Fibroblast of skin of scalp (primary cell): Measurements from ENCODE around the gene SNTG2.
"Not testable (repeated sequence)": the region's sequence is repeated elsewhere in the genome, so short reads cannot be mapped to it uniquely, and the experiment has no call there.

Experiments
- DNase-seq: peaks from one replicate; pipeline ENCODE4 v3.0.0-alpha.2; 2013

The SNTG2 gene

DNA sequence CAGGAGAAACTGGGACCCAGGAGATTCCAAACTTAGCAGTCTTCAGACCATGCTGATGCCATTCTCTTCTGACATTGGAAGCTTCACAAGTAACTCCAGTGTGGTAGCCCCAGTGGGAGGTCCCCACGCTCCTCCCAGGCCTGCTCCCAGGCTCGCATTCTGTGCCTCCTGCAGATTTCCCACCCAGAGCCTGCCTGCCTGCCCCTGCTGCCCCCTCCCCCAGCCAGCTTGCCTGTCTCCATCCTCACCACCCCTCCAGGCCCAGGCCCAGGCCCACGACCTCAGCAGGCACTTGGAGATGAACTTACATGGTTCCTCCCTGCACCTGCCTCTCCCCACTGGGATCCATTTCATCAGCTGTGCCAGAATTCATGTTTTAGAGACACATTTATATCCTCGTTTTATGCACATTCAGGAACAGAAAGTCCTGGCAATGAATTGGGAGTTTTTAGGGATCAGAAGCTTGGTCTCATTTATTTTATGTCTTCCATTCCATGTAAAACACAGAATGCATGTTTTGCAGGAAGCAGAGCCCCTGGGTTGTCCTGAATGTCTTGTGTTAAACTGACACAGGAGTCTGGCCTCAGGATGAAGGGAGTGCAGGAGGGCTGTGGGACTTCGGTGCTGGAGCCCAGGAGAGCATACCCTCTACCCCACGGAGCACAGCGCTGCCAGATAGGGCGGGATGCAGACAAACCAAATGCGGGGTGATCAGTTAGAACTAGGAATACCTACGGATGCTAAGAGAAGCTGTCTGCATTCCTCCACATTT, 150.5 kb downstream of the SNTG2 start:
- DNase-seq, result no peak

DNA sequence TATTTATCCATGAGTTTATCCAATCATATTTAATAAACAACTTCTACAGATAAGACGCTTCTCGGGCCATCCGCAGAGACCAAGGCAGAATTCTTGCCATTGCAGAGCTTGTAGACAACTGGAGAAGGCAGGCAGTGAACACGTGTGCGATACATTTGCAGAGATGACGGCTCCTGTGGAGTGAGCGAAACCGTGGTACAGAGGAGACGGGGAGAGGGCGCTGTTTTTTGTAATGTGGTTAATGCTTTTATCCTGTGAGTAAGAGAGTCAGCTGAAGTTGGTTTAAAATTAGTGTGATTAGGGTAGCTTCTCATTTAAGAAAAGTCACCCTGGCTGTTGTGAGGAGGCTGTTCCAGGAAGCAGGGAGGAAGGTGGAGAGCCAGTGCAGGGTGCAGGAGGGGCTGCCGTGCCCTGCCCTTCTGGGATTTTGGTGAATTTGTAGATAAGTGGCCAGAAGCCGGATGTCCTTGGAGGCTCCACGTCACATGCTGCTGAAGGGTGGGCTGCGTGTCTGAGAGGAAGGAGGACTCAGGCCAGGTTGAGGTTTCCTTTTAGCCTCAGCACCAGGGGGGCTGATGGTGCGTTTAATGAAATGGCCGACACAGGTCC, 151.4 kb downstream of the SNTG2 start:
- peak; percentile 5 for DNase-seq

DNA sequence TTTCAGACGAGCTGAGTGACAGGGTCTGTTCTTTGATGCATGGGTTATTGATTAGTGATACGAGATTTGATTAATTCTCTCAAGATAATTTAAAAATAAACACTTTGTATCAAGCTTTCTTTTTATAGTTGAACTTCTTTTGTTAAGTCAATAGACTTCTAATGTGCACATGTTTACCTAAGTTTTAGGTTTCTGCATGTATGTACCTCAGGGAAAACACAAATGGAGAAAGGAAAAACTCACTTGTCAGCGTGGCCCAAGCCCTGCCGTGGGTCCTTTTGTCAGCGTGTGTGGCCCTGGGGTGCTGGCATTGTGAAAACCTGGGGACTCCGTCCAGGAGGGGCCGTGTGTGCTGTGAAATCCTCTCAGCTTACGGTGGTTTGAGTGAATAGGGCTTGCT, 153.7 kb downstream of the SNTG2 start:
- DNase-seq, result no peak

DNA sequence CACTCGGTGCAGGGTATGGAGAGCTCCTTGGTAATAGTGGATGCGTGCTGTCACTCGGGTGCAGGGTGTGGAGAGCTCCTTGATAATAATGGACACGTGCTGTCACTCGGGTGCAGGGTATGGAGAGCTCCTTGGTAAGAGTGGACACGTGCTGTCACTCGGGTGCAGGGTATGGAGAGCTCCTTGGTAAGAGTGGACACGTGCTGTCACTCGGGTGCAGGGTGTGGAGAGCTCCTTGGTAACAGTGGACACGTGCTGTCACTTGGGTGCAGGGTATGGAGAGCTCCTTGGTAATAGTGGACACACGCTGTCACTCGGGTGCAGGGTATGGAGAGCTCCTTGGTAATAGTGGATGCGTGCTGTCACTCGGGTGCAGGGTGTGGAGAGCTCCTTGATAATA, 155.7 kb downstream of the SNTG2 start:
- not testable (repeated sequence) for DNase-seq

DNA sequence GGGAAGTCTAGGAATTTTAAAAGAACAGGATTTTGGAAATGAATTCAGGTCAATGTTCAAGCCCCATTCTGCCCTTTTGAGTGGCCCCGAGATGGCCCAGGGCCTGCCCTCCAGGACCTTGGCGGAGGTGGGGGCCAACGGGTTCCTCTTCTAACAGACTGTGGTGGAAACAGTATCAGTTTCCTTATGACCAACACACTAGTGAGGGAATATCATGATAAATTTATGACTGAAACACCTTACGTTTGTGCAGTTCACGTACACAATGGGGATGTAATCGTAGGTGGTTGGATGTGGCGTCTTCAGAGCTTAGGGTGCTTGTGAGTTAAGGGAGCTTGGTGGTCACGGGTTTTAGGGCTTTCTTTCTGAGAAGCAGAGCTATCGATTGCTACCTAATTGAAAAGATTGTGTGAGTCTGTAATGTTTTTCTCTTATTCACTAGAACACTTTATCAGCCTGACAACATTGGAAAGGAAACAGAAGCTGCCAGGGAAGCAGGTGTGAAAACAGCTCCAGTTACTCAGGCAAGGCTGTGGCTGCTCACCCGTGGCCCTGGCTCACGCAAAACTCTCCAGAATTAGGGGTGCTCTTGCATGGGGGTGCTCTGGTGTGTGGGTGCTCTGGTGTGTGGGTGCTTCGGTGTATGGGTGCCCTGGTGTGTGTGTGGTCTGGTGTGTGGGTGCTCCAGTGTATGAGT, 165.3 kb downstream of the SNTG2 start:
- no peak for DNase-seq

DNA sequence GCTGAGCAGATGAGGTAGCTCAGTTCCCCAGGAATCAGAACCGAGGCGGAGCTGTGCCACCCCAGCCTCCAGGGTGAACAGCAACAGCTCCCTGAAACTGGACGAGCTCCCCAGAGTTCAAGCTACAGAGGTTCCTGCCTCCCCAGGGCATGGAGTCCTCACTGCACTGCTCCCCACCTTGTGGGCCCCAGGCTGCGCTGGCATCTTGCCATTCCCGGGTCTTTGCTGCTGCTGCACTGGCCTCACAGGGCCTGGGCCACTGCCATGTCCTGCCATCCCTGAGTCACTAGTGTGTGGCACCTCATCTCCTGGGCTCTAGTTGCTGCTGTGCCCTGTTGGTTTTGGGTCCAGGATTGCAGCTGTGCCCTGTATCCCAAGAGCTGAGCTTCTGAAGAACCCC, 166.9 kb downstream of the SNTG2 start:
- no peak for DNase-seq

DNA sequence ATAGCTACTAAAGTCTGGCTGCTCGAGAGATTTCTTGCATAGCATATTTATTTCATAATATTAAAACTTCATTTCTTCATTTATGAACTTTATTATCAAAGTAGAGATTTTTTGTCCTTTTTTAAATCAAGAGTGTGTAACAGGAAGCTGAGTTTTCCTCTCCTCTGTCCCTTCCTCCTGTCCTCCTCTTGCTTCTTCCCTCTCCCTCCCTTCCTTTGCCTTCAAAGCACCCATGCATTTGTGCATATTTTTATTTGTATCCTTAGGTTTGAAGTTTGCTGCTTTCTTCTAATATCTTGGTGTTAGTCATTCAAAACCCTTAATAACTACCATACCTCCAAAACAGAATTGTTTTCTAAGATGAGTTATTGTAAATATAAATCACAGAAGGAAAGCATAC, 174.6 kb downstream of the SNTG2 start:
- DNase-seq, result no peak

DNA sequence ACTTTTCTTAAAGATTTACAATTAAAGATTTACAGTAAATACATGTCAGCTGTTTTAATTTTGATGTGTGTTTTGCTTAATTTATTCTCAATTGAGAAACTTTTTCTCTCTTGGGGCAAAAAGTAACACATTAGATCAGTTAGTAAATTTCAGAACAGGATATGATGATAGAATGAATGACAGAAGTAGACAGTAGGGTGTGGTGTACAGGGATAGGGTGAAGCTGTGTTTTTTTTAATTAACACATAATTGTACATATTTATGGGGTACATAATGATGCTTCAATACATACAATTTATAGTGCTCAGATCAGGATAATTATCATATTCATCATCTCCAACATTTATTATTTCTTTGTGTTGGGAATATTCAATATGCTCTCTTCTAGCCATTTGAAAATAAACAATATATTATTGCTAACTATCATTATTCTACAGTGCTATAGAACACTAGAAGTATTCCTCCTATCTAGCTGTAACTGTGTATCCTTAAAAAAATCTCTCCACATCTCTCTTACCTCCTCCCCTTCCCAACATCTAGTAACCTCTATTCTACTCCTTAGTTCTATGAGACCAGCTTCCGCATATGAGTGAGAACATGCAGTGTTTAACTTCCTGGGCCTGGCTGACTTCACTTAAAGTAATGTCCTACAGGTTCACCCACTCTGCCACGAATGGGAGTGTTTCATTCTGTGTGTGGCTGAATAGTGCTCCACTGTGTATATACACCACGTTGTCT, 175.2 kb downstream of the SNTG2 start:
- DNase-seq, result no peak

DNA sequence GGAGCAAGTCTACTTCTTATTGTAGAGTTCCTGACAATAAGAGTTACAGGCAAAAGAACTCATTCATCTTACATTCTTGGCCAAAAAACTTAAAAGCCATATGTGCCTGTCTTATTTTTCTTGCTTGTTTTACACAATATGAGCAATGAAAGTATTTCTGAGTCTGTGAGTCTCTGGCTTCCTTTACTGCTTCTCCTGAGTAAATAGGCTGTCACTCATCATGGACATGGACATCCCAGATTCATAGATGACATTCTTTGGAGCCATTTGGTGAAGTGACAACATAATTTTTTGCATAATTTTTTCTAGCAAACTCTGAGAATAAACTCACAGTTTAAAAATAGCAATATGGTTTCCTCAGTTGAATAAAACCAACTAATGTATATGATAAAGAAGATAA, 179.3 kb downstream of the SNTG2 start:
- DNase-seq, result no peak

DNA sequence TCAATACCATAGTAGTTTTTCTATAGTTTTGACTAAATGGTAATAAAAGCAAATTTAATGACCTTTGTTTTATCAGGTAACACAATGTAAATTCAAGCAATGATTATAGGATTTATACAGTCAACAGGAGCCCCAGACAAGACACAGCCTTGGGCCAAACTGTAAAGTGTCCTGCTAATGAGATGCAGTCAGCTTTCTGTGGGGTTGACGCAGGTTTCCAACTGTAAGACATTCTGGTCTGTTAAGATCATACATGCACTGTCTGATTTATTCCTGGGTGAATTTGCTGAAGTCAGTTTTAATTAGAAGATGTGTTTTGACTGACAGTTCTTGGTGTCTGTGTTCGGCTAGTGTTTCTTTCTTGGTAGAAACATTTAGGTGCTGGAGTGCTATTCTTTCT, 180.3 kb downstream of the SNTG2 start:
- DNase-seq, result no peak

DNA sequence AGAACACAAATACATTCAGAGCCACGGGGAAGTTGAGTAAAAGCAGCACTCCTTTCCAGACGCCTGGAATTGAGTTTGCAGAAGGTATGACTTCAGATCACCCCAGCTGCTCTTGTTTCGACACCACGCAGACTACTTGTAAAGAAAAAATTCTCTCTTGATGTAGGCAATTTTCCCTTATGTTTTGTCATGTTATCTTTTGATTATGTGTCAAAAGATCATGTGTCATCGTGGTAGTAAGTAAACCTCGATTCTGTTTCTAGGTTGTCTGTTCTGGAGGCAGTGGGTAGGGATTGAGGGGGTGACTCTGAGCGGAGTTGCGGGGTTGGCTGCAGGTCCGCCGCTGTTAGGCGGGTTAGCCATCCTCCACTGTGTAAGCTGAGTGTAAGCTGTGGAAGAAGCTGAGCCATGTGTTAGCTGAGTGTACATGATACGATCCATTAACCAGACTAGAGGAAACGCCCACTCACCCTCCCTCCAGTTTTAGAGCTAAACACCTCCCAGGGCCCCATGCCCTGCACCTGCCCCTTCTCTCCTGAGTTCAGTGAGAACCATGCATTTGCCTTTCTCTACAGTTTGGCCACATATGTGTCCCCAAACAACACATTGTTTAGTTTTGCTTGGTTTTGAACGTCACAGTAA, 181.8 kb downstream of the SNTG2 start:
- no peak for DNase-seq

DNA sequence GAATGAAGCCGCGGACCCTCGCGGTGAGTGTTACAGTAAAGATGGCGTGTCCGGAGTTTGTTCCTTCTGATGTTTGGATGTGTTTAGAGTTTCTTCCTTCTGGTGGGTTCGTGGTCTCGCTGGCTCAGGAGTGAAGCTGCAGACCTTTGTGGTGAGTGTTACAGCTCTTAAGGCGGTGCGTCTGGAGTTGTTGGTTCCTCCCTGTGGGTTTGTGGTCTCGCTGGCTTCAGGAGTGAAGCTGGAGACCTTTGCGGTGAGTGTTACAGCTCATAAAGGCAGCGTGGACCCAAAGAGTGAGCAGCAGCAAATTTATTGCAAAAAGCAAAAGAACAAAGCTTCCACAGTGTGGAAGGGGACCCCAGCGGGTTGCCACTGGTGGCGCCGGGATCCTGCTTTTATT, 183.2 kb downstream of the SNTG2 start:
- not testable (repeated sequence) for DNase-seq

DNA sequence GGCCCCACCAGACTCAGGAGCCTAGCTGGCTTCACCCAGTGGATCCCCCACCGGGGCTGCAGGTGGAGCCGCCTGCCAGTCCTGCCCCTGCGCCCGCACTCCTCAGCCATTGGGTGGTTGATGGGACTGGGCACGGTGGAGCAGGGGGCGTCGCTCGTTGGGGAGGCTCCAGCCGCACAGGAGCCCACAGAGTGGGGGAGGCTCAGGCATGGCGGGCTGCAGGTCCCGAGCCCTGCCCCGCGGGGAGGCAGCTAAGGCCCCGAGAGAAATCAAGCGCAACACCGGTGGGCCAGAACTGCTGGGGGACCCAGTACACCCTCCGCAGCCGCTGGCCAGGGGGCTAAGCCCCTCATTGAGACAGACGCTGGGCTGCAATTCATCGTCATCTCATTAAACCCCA, 184.0 kb downstream of the SNTG2 start:
- no peak for DNase-seq

DNA sequence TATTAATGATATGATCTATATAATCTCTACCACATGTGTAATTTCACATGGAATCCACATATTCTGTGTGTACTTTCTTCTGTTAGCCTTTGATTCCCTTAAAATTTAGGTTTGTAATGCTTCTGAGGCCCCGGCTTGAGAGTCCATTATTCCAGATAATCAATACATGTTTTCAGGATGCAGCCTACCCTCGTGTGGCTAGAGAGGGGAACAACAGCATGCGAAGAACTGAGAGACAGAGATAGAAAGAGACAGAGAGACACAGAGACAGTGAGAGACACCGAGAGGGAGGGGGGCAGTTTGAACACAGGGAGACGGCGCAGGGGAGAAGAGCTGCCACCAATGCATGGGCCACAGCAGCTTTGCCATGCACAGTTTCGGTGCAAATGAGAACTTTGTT, 185.4 kb downstream of the SNTG2 start:
- peak; percentile 34 for DNase-seq

DNA sequence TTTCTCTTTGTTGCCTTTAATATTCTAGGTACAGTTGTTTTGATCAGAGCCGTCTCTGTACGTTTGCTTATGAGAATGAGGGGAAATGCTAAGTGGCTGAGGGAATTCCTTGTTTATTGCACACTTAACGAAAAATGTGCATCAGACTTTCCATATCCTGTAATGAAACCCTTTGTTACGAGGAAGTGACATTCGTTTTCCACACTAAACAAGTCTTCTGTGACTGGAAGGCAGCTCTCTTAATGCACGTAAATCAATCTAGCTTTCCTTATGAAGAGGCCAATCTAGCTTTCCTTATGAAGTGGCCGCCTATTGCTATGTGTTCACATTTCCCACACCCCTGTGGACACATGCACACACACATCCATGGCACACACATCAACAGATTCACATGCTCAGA, 186.2 kb downstream of the SNTG2 start:
- no peak for DNase-seq

DNA sequence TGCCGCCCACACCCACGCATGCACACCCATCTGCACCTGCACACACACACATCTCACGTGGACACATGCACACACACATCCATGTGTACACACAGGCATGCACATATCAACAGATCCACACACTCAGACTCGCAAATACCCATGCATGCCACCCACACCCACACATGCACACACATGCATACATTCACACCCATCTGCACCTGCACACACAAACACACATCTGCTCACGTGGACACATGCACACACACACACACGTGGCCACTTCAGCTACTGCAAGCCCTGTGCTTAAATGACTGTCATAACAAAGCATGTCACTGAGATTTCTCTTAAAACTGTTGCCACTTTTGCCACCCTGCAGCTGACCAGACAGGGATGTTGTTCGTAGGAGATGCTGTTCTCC, 186.6 kb downstream of the SNTG2 start:
- no peak for DNase-seq

DNA sequence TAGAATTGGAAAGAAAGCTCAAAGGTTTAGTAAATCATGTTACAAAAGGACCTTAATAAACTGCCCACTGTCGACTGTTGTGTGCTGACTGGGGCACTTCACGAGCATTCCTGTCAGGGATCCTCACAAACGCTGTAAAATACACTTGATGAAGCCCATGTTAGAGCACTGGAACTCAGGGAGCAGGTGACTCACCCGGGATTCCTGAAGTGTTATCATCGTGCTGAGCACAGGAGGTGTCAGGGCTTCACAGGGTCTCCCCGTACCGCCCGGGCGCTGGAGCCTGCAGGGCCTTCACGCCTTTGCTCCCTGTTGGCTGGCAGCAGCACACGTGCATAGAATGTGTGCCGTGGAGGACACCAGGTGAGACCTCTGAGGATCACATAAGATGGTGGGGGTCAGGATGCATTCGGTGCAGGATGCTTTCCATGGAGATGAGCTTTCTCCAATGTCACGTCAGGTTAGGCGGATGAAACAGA, 187.3 kb downstream of the SNTG2 start:
- DNase-seq, result no peak

DNA sequence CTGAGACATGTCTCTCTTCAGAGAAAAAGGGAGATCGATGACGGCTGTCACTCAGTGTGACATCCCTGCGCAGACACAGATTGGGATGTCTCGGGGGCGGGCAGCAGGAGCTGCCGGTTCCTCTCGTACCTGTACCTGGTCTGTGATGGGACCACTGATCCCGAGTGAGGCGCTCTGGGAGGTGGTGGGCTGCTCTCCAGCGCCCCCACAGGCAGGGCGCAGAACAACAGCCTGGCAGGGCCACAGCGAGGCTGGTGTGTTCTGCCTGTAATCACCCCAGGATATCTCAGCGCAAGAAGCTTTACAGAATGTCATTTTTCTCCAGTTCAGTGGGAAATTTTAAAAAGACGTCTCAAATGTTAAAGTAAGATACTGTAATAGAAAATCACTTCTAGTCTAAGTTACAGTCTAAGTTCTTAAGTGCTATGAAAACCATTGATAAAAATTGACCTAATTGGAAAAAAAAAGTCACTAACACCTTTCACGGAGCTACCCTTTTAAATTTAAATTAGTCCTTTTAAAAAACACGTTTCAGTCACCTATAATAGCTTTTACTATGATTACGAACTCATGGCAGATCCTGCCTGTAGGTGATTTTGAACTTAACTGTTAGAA, 189.8 kb downstream of the SNTG2 start:
- DNase-seq, result peak; percentile 27

DNA sequence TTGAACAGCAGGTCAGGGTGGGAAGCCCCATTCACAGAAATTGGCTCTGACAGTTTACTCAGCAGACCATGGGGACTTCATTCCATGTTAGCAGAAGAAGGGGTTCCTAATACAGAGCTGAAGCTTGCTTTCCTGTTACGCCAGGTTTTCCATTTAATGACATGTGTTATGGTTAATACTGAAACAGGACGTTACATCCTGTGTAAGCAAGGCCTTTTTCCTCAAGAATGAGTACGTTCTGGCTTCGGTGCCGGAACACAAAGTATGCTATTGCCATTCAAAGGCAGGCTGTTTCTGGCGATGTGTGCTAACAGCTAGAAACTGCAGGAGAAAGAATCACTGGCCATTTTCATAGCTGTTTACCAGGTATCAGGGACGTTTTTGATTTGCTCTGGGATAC, 190.4 kb downstream of the SNTG2 start:
- DNase-seq, result no peak

DNA sequence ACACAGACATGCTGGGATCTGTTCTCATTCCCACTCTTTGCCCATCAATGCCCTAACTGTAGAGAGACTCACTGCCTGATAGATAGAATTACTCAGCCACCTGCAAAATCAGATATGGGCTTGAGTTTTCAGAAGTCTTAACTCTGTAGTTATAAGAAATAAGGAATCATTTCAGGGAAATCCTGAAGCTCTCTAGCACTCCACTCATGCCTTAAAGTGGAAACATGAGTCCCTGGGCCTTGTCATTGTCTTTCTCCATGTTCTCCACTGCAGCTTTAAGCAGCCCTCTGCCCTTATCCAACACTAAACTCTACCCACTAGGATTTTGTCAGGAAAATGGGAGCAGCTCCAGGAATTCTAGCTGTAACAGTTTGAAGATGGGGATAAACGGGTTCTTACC, 192.5 kb downstream of the SNTG2 start:
- DNase-seq, result no peak

DNA sequence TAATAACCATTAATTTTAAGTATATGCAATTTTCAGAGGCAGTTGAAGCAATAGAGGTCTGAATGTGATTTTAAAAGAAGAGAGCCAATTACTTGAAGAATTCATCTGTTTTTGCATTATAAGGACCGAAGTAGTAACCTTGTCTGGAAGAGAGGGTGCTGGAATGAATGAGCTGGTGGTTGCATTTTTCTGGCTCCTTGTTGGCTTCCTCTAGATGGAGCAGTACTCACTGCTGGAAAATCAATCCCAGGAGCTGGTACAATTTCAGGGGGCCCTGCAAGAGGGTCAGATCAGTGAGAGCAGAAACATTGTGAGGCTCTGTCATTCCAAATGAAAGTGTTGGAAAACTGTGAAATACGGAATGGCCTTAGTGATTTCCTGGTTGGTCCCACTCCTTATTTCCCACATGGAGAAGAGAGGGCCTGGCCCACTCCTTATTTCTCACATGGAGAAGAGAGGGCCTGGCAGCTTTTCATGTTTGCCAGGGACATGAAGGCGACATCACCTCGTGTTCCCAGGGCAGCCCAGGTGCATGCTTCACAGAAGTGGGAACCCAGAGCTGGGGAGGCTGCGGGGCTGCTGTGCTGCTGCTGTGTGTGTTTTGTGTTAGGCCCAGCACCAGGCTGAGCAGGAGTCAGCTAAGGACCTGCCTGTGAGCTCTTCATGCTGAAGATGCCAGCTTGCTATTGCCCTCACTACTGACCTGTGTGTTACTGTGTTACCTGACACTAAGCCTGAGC, 197.4 kb downstream of the SNTG2 start:
- no peak for DNase-seq
